Neural cell (in vitro differentiated cells): ENCODE results near the gene PLEKHB2. TPM values are rescaled to one million over a fixed set of nuclear protein-coding genes. Genes with fewer than 3 reads are reported as not detected.

Source experiments
- H2AFZ ChIP-seq: fragments of 200-600, 300-800 bp; sonication (generic), shearing (Covaris generic); 2 replicates; pipeline ENCODE4 v1.6.0; 2014; ENCODE audit warnings: low read depth, mild to moderate bottlenecking, antibody characterized with exemption, low read length, moderate library complexity
- H3F3A ChIP-seq: fragments of 200-600 bp; shearing (Covaris generic); 2 replicates; pipeline ENCODE4 v1.6.1; 2016; ENCODE audit warnings: mild to moderate bottlenecking, moderate library complexity, mixed read lengths, antibody characterized with exemption, low read length; ENCODE audit not compliant: insufficient read depth, poor library complexity, severe bottlenecking
- H3K27ac ChIP-seq: fragments of 200-600, 300-800 bp; sonication (generic), shearing (Covaris generic); 2 replicates; pipeline ENCODE4 v1.5.1; 2014; ENCODE audit warnings: mild to moderate bottlenecking, low read length, moderate library complexity
- H3K27me3 ChIP-seq: fragments of 300-800, 200-600 bp; sonication (generic), shearing (Covaris generic); 2 replicates; pipeline ENCODE4 v1.6.0; 2014; ENCODE audit warnings: mild to moderate bottlenecking, low read depth, low read length, moderate library complexity; ENCODE audit not compliant: insufficient read depth
- H3K36me3 ChIP-seq: fragments of 300-800, 200-600 bp; sonication (generic), shearing (Covaris generic); 2 replicates; pipeline ENCODE4 v1.5.1; 2014; ENCODE audit warnings: mild to moderate bottlenecking, antibody characterized with exemption, low read length, moderate library complexity; ENCODE audit not compliant: insufficient read depth
- H3K4me2 ChIP-seq: fragments of 300-800, 200-600 bp; sonication (generic), shearing (Covaris generic); 2 replicates; pipeline ENCODE4 v1.6.0; 2014; ENCODE audit warnings: mild to moderate bottlenecking, low read length
- H3K4me3 ChIP-seq: fragments of 300-800, 200-600 bp; sonication (generic), shearing (Covaris generic); 2 replicates; pipeline ENCODE4 v1.5.1; 2014; ENCODE audit warnings: mild to moderate bottlenecking, low read length, moderate library complexity
- H3K79me2 ChIP-seq: fragments of 200-600 bp; shearing (Covaris generic); replicated peaks from 2 replicates; pipeline ENCODE4 v1.6.0; 2014; ENCODE audit warnings: mild to moderate bottlenecking, low read length, moderate library complexity; ENCODE audit not compliant: insufficient read depth
- H3K9ac ChIP-seq: fragments of 300-800, 200-600 bp; sonication (generic), shearing (Covaris generic); 2 replicates; pipeline ENCODE4 v1.6.1; 2016; ENCODE audit warnings: mild to moderate bottlenecking, low read length, mixed read lengths
- H3K9me2 ChIP-seq: fragments of 200-600 bp; shearing (Covaris generic); 2 replicates; pipeline ENCODE4 v1.6.1; 2016; ENCODE audit warnings: mild to moderate bottlenecking, low read length, mixed read lengths; ENCODE audit not compliant: insufficient read depth
- H3K9me3 ChIP-seq: fragments of 200-600, 300-800 bp; sonication (generic), shearing (Covaris generic); 2 replicates; pipeline ENCODE4 v1.6.1; 2016; ENCODE audit warnings: mild to moderate bottlenecking, mixed run types, low read length, moderate library complexity, mixed read lengths
- H4K20me1 ChIP-seq: fragments of 200-600 bp; shearing (Covaris generic); 2 replicates; pipeline ENCODE4 v1.6.1; 2016; ENCODE audit warnings: mild to moderate bottlenecking, mixed run types; ENCODE audit not compliant: insufficient read depth
- EP300 ChIP-seq: fragments of 450-650 bp; conservative IDR thresholded peaks from 2 replicates; pipeline ENCODE4 v1.6.1; 2014; ENCODE audit warnings: antibody characterized with exemption, mild to moderate bottlenecking, moderate library complexity; ENCODE audit not compliant: poor library complexity, severe bottlenecking
- EZH2 ChIP-seq: fragments of 200-600, 300-800 bp; shearing (Covaris generic), sonication (generic); IDR thresholded peaks from 2 replicates; pipeline ENCODE4 v1.6.1; 2014; ENCODE audit warnings: antibody characterized with exemption, low read length, borderline replicate concordance, mild to moderate bottlenecking; ENCODE audit not compliant: insufficient read depth, poor library complexity, severe bottlenecking
- MXI1 ChIP-seq: fragments of 450-650 bp; conservative IDR thresholded peaks from 2 replicates; pipeline ENCODE4 v1.6.1; 2014; ENCODE audit warnings: antibody characterized with exemption, mild to moderate bottlenecking; ENCODE audit not compliant: poor library complexity, severe bottlenecking
- POLR2AphosphoS5 ChIP-seq: IDR thresholded peaks from 2 replicates; pipeline ENCODE4 v1.6.1; 2012
- RAD21 ChIP-seq: fragments of 450-650 bp; conservative IDR thresholded peaks from 2 replicates; pipeline ENCODE4 v1.6.1; 2014; ENCODE audit warnings: antibody characterized with exemption, mild to moderate bottlenecking, moderate library complexity
- REST ChIP-seq: IDR thresholded peaks from 2 replicates; pipeline ENCODE4 v1.6.1; 2012; ENCODE audit warnings: borderline replicate concordance
- SMC3 ChIP-seq: fragments of 450-650 bp; conservative IDR thresholded peaks from 2 replicates; pipeline ENCODE4 v1.6.1; 2014; ENCODE audit warnings: antibody characterized with exemption, mild to moderate bottlenecking, moderate library complexity; ENCODE audit not compliant: poor library complexity
- TAF1 ChIP-seq: IDR thresholded peaks from 2 replicates; pipeline ENCODE4 v1.6.1; 2012; ENCODE audit warnings: low read depth
- polyA plus RNA-seq: library from polyadenylated mRNA; depleted of rRNA; stranded (reverse); fragments of >200 nt; gene quantifications from 2 replicates; pipeline ENCODE4 v1.2.3, GENCODE V29; 2014
- TF ChIP-seq, protein P1 (sequence below): fragments of 450-650 bp; IDR thresholded peaks from 2 replicates; pipeline ENCODE4 v1.5.1; 2014; ENCODE audit warnings: antibody characterized with exemption, mild to moderate bottlenecking, moderate library complexity; ENCODE audit not compliant: poor library complexity, severe bottlenecking

Gene PLEKHB2
- polyA plus RNA-seq, 1 donor from 2014 or later, result 85.0 TPM

DNA sequence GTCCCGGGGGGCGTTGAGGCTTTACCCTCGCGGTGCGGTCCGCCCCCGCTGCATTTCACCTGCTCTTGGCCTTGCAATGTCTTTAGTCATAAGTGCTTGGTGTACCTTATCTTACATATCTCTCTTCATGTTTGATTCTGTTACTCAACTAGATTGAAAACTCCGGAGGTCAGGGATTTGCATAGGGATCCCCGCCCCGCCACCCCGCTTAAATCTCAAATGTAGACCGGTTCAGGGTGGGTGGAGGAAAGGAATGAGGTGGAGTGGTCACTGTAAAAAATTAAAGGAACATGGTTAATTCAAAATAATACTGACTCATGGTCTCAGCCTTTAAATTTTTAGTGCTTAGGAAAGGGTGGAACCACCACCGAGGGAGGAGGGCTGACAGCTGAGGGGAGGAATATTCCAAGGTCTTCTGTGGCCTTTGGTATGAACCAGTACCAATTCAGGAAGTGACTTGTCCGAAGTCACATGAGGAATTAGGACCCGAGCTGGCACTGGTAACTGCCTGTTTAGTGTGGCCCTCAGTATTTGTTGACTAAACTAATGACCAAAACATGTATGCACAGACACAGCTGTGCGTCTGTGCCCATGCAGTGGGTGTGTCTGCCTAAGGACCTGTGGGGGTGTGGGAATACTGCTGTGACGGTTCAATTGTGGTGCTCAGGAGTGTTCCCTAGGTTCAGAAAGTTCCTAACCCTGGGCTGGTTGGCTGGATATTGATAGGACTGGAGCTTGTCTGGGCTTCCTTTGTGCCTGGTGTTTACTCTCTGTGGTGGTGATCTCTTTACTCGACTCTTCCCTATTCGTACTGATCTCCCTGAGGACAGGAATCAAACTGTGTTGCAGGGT is 1.0 kb downstream of the PLEKHB2 start:
- Histone ChIP-seq H2AFZ (peak overlapping the region; percentile 91), H3K36me3 (no peaks in the 10 kb centered on the region), H3K27me3 (no peaks in the 10 kb centered on the region), H3K27ac (peak overlapping the region; percentile 88), H3K9me2 (no peaks in the 10 kb centered on the region), H4K20me1 (no peaks in the 10 kb centered on the region), H3K4me2 (peak overlapping the region; percentile 88), H3K9ac (peak overlapping the region; percentile 95), H3K4me3 (peak overlapping the region; percentile 98), H3K79me2 (peaks cover 47% of the 10 kb centered on the region), H3F3A (no peaks in the 10 kb centered on the region), H3K9me3 (no peaks in the 10 kb centered on the region)
- no peak for TF ChIP-seq EZH2

DNA sequence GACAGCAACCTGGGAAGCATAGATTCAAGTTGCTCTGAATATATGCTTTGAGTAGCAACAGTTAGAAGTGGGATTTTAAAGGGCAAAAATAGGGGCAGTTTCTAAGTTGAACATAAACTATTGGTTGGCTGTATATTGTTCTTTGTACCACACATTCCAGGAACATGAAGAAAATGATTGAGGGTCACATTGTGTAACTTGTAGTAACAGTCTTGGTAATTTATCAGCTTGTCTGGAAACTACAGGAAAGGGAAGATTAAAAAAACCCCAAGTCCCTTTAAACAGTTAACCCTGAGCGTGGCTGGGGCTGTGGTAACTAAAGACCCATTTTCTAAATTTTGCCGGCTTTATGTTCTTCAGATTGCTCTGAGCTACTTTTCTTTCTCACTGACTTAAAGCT is 7.4 kb downstream of the PLEKHB2 start:
- H3K4me3 ChIP-seq, result no peak overlapping the region
- H2AFZ ChIP-seq, result no peak overlapping the region
- no peak overlapping the region for H3K27ac ChIP-seq
- H3K9me2 ChIP-seq, result no peaks in the 10 kb centered on the region
- no peaks in the 10 kb centered on the region for H3K27me3 ChIP-seq
- TF ChIP-seq REST, result no peak
- no peak for TF ChIP-seq POLR2AphosphoS5
- TF ChIP-seq EZH2, result no peak
- no peak for TF ChIP-seq SMC3
- no peak for TF ChIP-seq RAD21
- no peak for TF ChIP-seq EP300
- TF ChIP-seq MXI1, result no peak
- no peak for TF ChIP-seq TAF1
- TF ChIP-seq, protein P1, sequence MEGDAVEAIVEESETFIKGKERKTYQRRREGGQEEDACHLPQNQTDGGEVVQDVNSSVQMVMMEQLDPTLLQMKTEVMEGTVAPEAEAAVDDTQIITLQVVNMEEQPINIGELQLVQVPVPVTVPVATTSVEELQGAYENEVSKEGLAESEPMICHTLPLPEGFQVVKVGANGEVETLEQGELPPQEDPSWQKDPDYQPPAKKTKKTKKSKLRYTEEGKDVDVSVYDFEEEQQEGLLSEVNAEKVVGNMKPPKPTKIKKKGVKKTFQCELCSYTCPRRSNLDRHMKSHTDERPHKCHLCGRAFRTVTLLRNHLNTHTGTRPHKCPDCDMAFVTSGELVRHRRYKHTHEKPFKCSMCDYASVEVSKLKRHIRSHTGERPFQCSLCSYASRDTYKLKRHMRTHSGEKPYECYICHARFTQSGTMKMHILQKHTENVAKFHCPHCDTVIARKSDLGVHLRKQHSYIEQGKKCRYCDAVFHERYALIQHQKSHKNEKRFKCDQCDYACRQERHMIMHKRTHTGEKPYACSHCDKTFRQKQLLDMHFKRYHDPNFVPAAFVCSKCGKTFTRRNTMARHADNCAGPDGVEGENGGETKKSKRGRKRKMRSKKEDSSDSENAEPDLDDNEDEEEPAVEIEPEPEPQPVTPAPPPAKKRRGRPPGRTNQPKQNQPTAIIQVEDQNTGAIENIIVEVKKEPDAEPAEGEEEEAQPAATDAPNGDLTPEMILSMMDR, result no peak
- H3K9ac ChIP-seq, result no peak overlapping the region
- H4K20me1 ChIP-seq, result no peaks in the 10 kb centered on the region
- H3K4me2 ChIP-seq, result no peak overlapping the region
- no peaks in the 10 kb centered on the region for H3K36me3 ChIP-seq
- H3K9me3 ChIP-seq, result no peaks in the 10 kb centered on the region
- H3K79me2 ChIP-seq, result peaks cover 49% of the 10 kb centered on the region
- no peaks in the 10 kb centered on the region for H3F3A ChIP-seq
